ENCODE results near the gene CIPC. TPM values are rescaled to one million over a fixed set of nuclear protein-coding genes. Genes with fewer than 3 reads are reported as not detected.

Gene CIPC
- total and polyA plus RNA-seq, 4 donors: 6.4 to 32.0 (median 18.6) TPM

DNA sequence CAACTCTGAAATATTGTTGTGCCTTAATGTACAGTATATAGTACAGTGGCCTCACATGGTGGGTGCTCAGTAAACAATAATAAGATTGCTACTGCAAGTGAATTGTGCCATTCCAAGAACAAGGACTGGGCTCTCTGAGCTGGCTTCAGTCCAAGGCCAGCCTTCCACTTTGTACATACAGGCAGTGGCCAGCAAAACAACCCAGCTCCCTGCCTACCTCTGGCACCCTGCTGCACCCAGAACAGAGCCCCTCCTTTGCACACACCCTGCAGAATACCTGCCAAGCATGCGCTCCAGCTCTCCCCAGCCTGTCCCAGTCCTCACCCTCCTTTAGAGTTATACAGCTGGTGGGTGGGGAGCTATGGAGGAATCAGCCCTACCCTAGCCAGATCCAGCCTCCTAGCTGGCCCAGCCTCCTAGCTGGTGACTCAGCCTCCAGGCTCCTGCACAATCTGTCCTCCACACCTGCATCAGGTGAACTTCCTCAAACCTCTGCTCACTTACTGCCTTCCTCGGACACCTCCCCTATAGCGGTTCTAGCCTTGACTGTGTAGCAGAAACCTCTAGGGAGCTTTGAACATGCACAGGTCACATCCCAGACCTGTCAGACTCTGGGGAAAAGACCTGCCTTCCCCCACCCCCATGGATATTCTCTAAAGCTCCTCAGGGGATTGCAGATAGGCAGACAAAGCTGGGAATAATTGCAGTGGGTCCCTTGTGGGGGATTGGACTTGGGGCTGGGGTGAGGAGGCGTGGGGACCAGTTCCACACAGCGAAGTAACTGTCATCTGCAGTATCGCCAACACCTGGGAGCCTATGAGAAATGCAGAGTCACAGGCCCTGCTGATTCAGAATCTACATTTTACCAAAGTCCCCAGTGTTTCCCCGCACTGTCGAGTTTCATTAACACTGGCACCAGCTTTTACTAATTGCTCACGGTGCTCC, 25.6 kb downstream of the CIPC start:
- Histone ChIP-seq H3K4me3 (no peak overlapping the region), H3K36me3 (ENCODE audit: control insufficient read depth in 4 of 4, insufficient read depth in 4 of 4, low read length in 4 of 4) (peaks cover 0 to 5% (median 0%) of the 10 kb centered on the region in 4 donors), H3K9me3 (ENCODE audit: control insufficient read depth in 4 of 4, insufficient read depth in 3 of 4, low read length in 3 of 4) (no peaks in the 10 kb centered on the region), H3K9ac (ENCODE audit: insufficient read depth in 1 of 2, low read length in 2 of 2) (no peak overlapping the region), H3K27ac (ENCODE audit: low read depth in 1 of 2, low read length in 1 of 2) (no peak overlapping the region), H3K4me1 (ENCODE audit: control insufficient read depth in 5 of 5, insufficient read depth in 5 of 5, low read length in 5 of 5) (peaks cover 0 to 16% (median 10%) of the 10 kb centered on the region in 5 donors), H3K27me3 (ENCODE audit: control insufficient read depth in 3 of 3, insufficient read depth in 3 of 3, low read length in 2 of 3) (peaks cover 0 to 22% (median 17%) of the 10 kb centered on the region in 3 donors)
- TF ChIP-seq CTCF (IDR thresholded peaks at IDR 0.05; ENCODE audit: control extremely low read depth, extremely low read depth): no peak
- 75 to 78% methylated on average over 9 of the region's 9 CpGs for WGBS, 2 donors
- ATAC-seq (ENCODE audit: insufficient read depth, low FRiP score) (peak; percentile 73), DNase-seq (peak in 2 of 3 donors; percentile 42 to 56)

GRCh38 chr14:77124345-77125280, 26.6 kb downstream of the CIPC start:
- 6 to 9% methylated on average over 50 to 73 of the region's 73 CpGs for WGBS, 2 donors
- Histone ChIP-seq H3K9me3 (ENCODE audit: control insufficient read depth in 4 of 4, insufficient read depth in 3 of 4, low read length in 3 of 4) (no peaks in the 10 kb centered on the region), H3K4me1 (ENCODE audit: control insufficient read depth in 5 of 5, insufficient read depth in 5 of 5, low read length in 5 of 5) (peaks cover 0 to 16% (median 10%) of the 10 kb centered on the region in 5 donors), H3K27ac (ENCODE audit: low read depth in 1 of 2, low read length in 1 of 2) (no peak overlapping the region), H3K9ac (ENCODE audit: insufficient read depth in 1 of 2, low read length in 2 of 2) (no peak overlapping the region), H3K36me3 (ENCODE audit: control insufficient read depth in 4 of 4, insufficient read depth in 4 of 4, low read length in 4 of 4) (peaks cover 0 to 5% (median 0%) of the 10 kb centered on the region in 4 donors), H3K4me3 (peak overlapping the region; percentile 34), H3K27me3 (ENCODE audit: control insufficient read depth in 3 of 3, insufficient read depth in 3 of 3, low read length in 2 of 3) (peaks cover 0 to 22% (median 17%) of the 10 kb centered on the region in 3 donors)
- ATAC-seq (ENCODE audit: insufficient read depth, low FRiP score): peak; percentile 76
- peak; percentile 40 to 58 (median 57) for DNase-seq
- peak; percentile 18 for TF ChIP-seq CTCF (IDR thresholded peaks at IDR 0.05; ENCODE audit: control extremely low read depth, extremely low read depth)

DNA sequence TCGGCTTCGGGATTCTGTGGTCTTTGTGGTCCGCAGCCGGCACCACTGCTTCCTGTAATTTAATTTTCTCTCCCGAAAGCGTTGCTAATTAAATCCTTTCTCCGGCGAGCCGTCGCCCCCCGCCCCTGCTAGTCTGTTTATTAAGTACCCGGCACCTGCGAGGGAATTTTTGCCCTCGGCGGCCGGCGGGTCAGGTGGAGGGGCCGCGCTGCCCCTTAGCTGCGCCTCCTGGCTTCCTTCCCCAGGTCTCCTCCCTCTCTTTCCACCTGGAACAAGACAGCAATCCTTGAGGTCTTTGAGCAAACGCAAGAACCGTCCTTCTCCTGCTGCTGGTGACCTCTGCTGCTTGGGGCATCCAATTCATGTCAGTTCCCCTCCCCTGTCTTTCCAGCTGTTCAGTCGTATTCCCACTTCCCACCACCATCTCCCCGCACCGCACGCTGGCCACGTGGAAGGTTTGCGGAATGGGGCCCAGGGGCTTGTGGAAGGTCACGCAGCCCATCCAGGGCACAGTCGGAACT, 27.3 kb downstream of the CIPC start:
- 14 to 19% methylated on average over 30 of the region's 30 CpGs for WGBS, 2 donors
- Histone ChIP-seq H3K36me3 (ENCODE audit: control insufficient read depth in 4 of 4, insufficient read depth in 4 of 4, low read length in 4 of 4) (peaks cover 0 to 2% (median 0%) of the 10 kb centered on the region in 4 donors), H3K27ac (ENCODE audit: low read depth in 1 of 2, low read length in 1 of 2) (no peak overlapping the region), H3K9me3 (ENCODE audit: control insufficient read depth in 4 of 4, insufficient read depth in 3 of 4, low read length in 3 of 4) (peaks cover 0 to 2% (median 0%) of the 10 kb centered on the region in 4 donors), H3K4me1 (ENCODE audit: control insufficient read depth in 5 of 5, insufficient read depth in 5 of 5, low read length in 5 of 5) (peaks cover 0 to 16% (median 10%) of the 10 kb centered on the region in 5 donors), H3K27me3 (ENCODE audit: control insufficient read depth in 3 of 3, insufficient read depth in 3 of 3, low read length in 2 of 3) (peaks cover 0 to 22% (median 17%) of the 10 kb centered on the region in 3 donors), H3K4me3 (no peak overlapping the region), H3K9ac (ENCODE audit: insufficient read depth in 1 of 2, low read length in 2 of 2) (no peak overlapping the region)
- ATAC-seq (ENCODE audit: insufficient read depth, low FRiP score): no peak
- TF ChIP-seq CTCF (IDR thresholded peaks at IDR 0.05; ENCODE audit: control extremely low read depth, extremely low read depth): no peak
- DNase-seq: no peak

Data from lung (tissue), 12 donors.